KMS-11 (cell line): ENCODE data around the gene NSD1.
"Not testable (repeated sequence)": the region's sequence is repeated elsewhere in the genome, so short reads cannot be mapped to it uniquely, and the experiment has no call there.

Experiments used
- H2AFZ ChIP-seq: fragments of 200-600 bp; sonication (generic); 2 replicates; pipeline ENCODE4 v1.6.1; 2016; ENCODE audit warnings: antibody characterized with exemption, mixed run types, low read depth
- H3K27ac ChIP-seq: fragments of 200-600 bp; sonication (generic); 2 replicates; pipeline ENCODE4 v1.6.1; 2016; ENCODE audit warnings: mild to moderate bottlenecking, mixed run types
- H3K27me3 ChIP-seq: fragments of 200-600 bp; sonication (generic); 2 replicates; pipeline ENCODE4 v1.6.1; 2017; ENCODE audit warnings: mild to moderate bottlenecking, low read depth, mixed run types, moderate library complexity; ENCODE audit not compliant: insufficient read depth
- H3K36me3 ChIP-seq: fragments of 200-600 bp; sonication (generic); 2 replicates; pipeline ENCODE4 v1.6.1; 2017; ENCODE audit warnings: mild to moderate bottlenecking, mixed run types; ENCODE audit not compliant: insufficient read depth
- H3K4me1 ChIP-seq: fragments of 200-600 bp; sonication (generic); 2 replicates; pipeline ENCODE4 v1.6.1; 2016; ENCODE audit warnings: mild to moderate bottlenecking, low read depth, mixed run types; ENCODE audit not compliant: poor library complexity, severe bottlenecking
- H3K4me2 ChIP-seq: fragments of 200-600 bp; sonication (generic); 2 replicates; pipeline ENCODE4 v1.7.0; 2016; ENCODE audit warnings: mild to moderate bottlenecking, mixed run types
- H3K4me3 ChIP-seq: fragments of 200-600 bp; sonication (generic); IDR thresholded peaks from 2 replicates; pipeline ENCODE4 v1.6.1; 2017; ENCODE audit warnings: low read depth, low read length, mixed read lengths; ENCODE audit not compliant: insufficient read depth
- H3K79me2 ChIP-seq: fragments of 200-600 bp; sonication (generic); 2 replicates; pipeline ENCODE4 v1.6.1; 2016; ENCODE audit warnings: low read depth, mixed run types; ENCODE audit not compliant: insufficient read depth
- H3K9ac ChIP-seq: fragments of 200-600 bp; sonication (generic); 2 replicates; pipeline ENCODE4 v1.6.1; 2016; ENCODE audit warnings: mild to moderate bottlenecking, mixed run types
- H4K20me1 ChIP-seq: fragments of 200-600 bp; sonication (generic); 2 replicates; pipeline ENCODE4 v1.6.1; 2016; ENCODE audit warnings: mild to moderate bottlenecking, mixed run types; ENCODE audit not compliant: insufficient read depth
- TF ChIP-seq, protein P1 (sequence below): fragments of 200-600 bp; sonication (generic); conservative IDR thresholded peaks from 2 replicates; pipeline ENCODE4 v1.6.1; 2017; ENCODE audit warnings: low read depth, mild to moderate bottlenecking, antibody characterized with exemption, low read length, moderate library complexity, mixed read lengths

NSD1 gene

DNA sequence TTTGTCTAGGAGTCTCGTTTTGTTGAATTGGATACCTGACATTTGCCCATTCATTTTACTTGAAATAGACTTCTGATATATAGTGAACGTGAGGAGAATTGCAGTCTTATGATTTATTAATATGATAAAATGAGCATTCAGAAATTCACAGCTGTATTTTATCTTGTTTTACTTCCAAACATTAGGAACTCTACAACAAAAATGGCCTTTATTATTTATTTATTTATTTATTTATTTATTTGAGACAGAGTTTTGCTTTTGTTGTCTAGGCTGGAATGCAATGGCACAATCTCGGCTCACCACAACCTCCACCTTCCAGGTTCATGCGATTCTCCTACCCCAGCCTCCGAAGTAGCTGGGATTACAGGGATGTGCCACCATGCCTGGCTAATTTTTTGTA, 108.7 kb downstream of the NSD1 start:
- H3K4me1 ChIP-seq = no peaks in the 10 kb centered on the region
- no peak overlapping the region for H3K4me2 ChIP-seq
- no peaks in the 10 kb centered on the region for H3K27me3 ChIP-seq
- no peak overlapping the region for H3K27ac ChIP-seq
- no peak overlapping the region for H3K9ac ChIP-seq
- H4K20me1 ChIP-seq = no peaks in the 10 kb centered on the region
- no peaks in the 10 kb centered on the region for H3K79me2 ChIP-seq
- H3K4me3 ChIP-seq = no peak overlapping the region
- H3K36me3 ChIP-seq = no peaks in the 10 kb centered on the region
- H2AFZ ChIP-seq = no peak overlapping the region
- TF ChIP-seq, protein P1, sequence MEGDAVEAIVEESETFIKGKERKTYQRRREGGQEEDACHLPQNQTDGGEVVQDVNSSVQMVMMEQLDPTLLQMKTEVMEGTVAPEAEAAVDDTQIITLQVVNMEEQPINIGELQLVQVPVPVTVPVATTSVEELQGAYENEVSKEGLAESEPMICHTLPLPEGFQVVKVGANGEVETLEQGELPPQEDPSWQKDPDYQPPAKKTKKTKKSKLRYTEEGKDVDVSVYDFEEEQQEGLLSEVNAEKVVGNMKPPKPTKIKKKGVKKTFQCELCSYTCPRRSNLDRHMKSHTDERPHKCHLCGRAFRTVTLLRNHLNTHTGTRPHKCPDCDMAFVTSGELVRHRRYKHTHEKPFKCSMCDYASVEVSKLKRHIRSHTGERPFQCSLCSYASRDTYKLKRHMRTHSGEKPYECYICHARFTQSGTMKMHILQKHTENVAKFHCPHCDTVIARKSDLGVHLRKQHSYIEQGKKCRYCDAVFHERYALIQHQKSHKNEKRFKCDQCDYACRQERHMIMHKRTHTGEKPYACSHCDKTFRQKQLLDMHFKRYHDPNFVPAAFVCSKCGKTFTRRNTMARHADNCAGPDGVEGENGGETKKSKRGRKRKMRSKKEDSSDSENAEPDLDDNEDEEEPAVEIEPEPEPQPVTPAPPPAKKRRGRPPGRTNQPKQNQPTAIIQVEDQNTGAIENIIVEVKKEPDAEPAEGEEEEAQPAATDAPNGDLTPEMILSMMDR = no peak

DNA sequence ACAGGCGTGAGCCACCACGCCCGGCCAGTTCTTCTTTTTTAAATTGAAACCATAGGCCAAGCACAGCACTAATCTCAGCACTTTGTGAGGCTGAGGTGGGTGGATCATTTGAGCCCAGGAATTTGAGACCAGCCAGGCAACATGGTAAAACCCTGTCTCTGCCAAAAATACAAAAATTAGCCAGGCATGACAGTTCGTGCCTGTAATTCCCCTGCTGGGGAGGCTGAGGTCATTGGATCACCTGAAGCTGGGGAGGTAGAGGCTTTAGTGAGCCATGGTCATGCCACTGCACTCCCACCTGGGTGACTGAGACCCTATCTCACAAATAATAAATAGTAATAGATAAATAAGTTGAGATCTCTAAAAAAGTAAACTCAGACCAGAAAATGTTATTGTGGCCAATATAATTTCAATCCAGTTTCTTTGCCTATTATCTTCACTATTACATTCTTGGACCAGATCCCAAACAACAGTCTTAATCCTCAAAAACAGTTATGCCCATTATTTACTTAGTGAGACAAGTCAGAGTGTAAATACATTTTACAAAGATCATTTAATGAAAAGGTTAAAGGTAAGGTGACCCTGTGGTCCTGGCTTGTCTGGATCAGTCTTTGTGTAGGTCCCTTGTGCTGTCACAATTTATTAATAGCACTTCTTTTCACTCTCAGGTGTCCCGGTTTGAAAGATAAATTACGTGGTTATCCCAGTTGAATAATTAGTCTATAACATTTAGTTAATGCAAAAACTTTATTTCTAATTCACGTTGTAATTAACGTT, 116.4 kb downstream of the NSD1 start:
- Histone ChIP-seq H4K20me1 (no peaks in the 10 kb centered on the region), H3K4me2 (no peak overlapping the region), H3K9ac (no peak overlapping the region), H3K79me2 (no peaks in the 10 kb centered on the region), H2AFZ (no peak overlapping the region), H3K4me1 (no peaks in the 10 kb centered on the region), H3K36me3 (no peaks in the 10 kb centered on the region), H3K4me3 (no peak overlapping the region), H3K27ac (no peak overlapping the region), H3K27me3 (no peaks in the 10 kb centered on the region)
- TF ChIP-seq, protein P1 = no peak

DNA sequence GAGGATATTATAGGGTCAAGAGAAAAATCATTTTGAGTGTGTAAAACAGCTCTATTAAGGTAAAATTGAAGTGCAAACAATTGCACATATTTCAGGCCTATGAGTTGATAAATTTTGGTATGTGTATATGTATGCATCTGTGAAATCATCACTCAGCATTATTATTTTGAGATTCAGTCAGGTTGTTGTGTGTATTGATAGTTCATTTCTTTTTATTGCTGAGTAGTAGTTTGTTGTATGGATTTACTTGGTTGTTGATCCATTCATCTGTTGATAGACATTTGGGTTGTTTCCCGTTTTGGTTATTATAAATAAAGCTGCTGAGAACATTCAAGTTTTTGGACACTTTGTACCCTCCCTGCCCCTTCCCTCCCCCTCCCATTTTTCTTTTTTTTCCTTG, 119.7 kb downstream of the NSD1 start:
- Histone ChIP-seq H3K9ac (no peak overlapping the region), H3K27ac (no peak overlapping the region), H3K4me3 (no peak overlapping the region), H3K4me2 (no peak overlapping the region), H3K27me3 (no peaks in the 10 kb centered on the region), H3K36me3 (no peaks in the 10 kb centered on the region), H4K20me1 (no peaks in the 10 kb centered on the region), H3K79me2 (no peaks in the 10 kb centered on the region), H2AFZ (no peak overlapping the region), H3K4me1 (no peaks in the 10 kb centered on the region)
- TF ChIP-seq, protein P1 = no peak

DNA sequence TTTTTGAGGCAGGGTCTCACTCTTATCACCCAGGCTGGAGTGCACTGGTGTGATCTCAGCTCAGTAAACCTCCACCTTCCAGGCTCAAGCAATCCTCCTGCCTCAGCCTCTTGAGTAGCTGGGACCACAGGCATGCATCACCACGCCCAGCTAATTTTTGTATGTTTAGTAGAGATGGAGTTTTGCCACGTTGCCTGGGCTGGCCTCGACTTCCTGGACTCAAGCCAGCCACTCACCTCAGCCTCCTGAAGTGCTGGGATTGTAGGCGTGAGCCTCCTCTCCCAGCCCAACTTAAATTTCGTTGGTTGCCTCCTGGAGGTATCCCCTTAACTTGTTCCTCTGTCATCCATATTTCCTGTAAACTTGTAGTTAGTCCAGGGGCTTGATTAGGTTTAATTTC, 122.7 kb downstream of the NSD1 start:
- TF ChIP-seq, protein P1 = no peak
- H3K36me3 ChIP-seq = no peaks in the 10 kb centered on the region
- no peak overlapping the region for H2AFZ ChIP-seq
- H4K20me1 ChIP-seq = no peaks in the 10 kb centered on the region
- H3K9ac ChIP-seq = no peak overlapping the region
- no peak overlapping the region for H3K27ac ChIP-seq
- H3K4me1 ChIP-seq = no peaks in the 10 kb centered on the region
- H3K79me2 ChIP-seq = no peaks in the 10 kb centered on the region
- no peak overlapping the region for H3K4me2 ChIP-seq
- no peak overlapping the region for H3K4me3 ChIP-seq
- no peaks in the 10 kb centered on the region for H3K27me3 ChIP-seq

DNA sequence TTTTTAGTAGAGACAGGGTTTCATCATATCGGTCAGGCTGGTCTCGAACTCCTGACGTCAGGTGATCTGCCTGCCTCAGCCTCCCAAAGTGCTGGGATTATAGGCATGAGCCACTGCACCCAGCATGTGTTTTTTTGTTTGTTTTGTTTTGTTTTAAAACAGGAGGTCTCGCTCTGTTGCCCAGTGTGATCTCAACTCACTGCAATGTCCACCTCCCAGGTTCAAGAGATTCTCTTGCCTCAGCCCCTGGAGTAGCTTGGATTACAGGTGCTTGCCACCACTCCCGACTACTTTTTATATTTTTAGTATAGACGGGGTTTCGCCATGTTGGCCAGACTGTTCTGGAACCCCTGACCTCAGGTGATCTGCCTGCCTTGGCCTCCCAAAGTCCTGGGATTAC, 125.1 kb downstream of the NSD1 start:
- not testable (repeated sequence) for H3K4me2 ChIP-seq, H3K4me1 ChIP-seq, H3K79me2 ChIP-seq, H4K20me1 ChIP-seq, H3K9ac ChIP-seq, H3K27ac ChIP-seq, H3K27me3 ChIP-seq, H2AFZ ChIP-seq, H3K36me3 ChIP-seq, H3K4me3 ChIP-seq
